ENCODE results near the gene EXD3.
A peak's percentile ranks its signal among the peaks of the same experiment; 100 is the strongest.
"Not testable (repeated sequence)": the region's sequence is repeated elsewhere in the genome, so short reads cannot be mapped to it uniquely, and the experiment has no call there.

EXD3 gene

DNA sequence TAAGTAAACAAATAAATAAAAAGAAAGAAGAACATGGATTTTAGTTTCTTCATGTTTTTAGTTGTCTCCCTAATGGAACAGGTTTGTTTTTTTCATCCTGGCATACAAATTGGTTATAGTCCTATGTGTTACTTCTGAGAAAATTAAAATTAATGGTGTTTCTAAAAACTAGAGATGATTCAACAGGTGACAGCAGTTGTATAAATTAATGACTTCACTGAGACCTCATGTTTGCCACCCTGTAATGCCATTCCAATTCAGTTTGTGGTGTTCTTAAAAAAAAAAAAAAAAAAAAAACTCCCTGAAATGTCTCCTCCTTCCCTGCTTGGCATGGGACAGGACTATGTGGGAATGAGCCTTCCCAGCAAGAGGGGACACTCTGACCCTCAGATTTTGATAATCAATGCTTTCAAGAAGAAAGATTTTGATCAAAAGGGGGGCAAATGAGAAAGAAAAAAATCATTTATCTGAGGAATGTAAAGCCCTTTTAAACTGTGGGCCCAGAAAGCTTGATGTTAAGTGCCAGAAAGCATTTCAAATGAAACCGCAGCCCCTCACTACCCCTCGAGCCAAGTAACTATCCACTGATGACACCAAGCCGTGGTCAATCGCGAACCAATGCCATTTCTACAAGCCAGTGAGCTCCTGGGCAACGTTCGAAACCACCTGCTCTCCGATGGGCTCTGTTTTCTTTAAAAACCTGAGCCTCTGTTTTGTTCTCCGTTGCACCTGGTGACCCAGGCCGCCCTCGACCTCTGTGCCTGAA, 941 bp downstream of the EXD3 start:
- no peaks in the 10 kb centered on the region for H3K4me1 ChIP-seq (ENCODE audit: control insufficient read depth, insufficient read depth, low read length)
- H3K27me3 ChIP-seq (ENCODE audit: control insufficient read depth, insufficient read depth, low read length) = peaks cover 3% of the 10 kb centered on the region
- no peaks in the 10 kb centered on the region for H3K9me3 ChIP-seq (ENCODE audit: control insufficient read depth, insufficient read depth, low read length)
- peak overlapping the region; percentile 54 for H3K9ac ChIP-seq (ENCODE audit: low read depth, low read length)
- no peaks in the 10 kb centered on the region for H3K36me3 ChIP-seq (ENCODE audit: control insufficient read depth, insufficient read depth, low read length)
- H3K4me3 ChIP-seq (ENCODE audit: low read depth, low read length) = peak overlapping the region; percentile 75

DNA sequence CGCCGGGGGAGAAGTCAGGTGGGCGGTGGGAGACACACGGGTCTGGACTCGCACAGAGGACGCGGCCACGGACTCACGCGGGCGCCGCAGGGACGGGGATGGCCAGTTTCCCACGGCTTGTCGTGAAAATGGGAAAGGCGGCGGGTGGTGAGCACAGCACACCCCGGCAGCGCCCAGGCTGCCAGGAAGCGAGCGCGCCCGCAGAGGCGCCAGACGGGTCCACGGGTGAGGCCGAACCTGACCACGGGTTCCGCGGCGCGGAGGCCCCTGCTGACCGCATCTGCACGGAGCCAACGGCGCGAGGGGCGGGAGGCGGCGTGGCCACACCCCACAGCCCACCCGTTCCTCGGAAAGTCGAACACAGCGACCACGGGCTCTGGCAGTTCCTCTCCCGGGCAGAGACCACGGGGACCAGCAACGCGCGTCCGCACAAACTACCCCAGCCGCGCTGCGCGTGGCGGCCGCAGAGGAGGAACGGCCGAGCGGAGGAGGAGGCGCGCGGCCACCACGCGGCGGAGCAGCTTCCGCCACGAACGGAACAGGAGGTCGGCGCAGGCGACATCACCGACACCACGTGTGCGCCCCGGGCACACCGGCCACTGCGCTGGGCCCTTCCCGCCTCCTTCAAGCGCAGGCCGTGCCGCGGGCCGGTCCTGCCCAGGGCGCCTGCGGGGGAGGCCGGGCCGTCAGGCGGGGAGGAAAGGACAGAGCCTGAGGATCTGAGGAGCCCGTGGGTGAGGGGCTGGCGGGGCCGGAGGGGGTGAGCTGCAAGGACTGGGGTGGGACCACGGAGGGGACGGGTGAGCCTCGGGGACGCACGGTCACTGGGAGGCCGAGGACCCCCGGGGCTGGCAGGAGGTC, 5.6 kb downstream of the EXD3 start:
- Histone ChIP-seq H3K9ac (ENCODE audit: low read depth, low read length) (no peak overlapping the region), H3K4me1 (ENCODE audit: control insufficient read depth, insufficient read depth, low read length) (no peaks in the 10 kb centered on the region), H3K9me3 (ENCODE audit: control insufficient read depth, insufficient read depth, low read length) (no peaks in the 10 kb centered on the region), H3K4me3 (ENCODE audit: low read depth, low read length) (no peak overlapping the region), H3K36me3 (ENCODE audit: control insufficient read depth, insufficient read depth, low read length) (no peaks in the 10 kb centered on the region), H3K27me3 (ENCODE audit: control insufficient read depth, insufficient read depth, low read length) (no peaks in the 10 kb centered on the region)

DNA sequence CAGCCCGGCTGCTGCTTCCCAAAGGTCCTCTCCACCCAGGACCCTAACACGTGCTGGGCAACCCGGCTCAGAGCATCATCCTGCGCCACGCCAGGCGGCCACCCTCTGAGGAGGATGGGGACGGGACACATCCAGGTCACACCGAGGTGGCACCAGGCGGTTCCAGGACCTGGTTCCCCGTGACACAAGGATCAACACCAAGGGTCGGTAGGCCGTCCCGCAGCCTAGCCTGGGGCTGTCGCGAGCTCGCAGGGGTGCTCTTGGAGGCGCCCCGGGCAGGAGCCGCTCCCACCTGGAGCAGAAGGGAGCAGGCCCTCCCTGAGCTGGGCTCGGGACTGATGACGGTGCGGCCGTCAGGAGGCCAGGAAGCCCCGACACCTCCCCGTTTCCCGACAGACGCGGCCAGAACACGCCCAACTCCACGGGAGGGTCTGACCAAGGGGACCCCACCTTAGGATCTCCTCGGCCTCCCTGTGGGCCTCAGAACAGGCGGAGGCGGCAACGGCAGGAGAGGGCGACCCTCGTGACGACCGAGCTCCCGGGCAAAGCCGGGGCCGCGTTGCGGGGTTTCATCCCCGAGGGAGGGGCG, 6.3 kb downstream of the EXD3 start:
- H3K4me3 ChIP-seq (ENCODE audit: low read depth, low read length) = no peak overlapping the region
- no peaks in the 10 kb centered on the region for H3K9me3 ChIP-seq (ENCODE audit: control insufficient read depth, insufficient read depth, low read length)
- H3K27me3 ChIP-seq (ENCODE audit: control insufficient read depth, insufficient read depth, low read length) = no peaks in the 10 kb centered on the region
- no peaks in the 10 kb centered on the region for H3K36me3 ChIP-seq (ENCODE audit: control insufficient read depth, insufficient read depth, low read length)
- no peak overlapping the region for H3K9ac ChIP-seq (ENCODE audit: low read depth, low read length)
- no peaks in the 10 kb centered on the region for H3K4me1 ChIP-seq (ENCODE audit: control insufficient read depth, insufficient read depth, low read length)

DNA sequence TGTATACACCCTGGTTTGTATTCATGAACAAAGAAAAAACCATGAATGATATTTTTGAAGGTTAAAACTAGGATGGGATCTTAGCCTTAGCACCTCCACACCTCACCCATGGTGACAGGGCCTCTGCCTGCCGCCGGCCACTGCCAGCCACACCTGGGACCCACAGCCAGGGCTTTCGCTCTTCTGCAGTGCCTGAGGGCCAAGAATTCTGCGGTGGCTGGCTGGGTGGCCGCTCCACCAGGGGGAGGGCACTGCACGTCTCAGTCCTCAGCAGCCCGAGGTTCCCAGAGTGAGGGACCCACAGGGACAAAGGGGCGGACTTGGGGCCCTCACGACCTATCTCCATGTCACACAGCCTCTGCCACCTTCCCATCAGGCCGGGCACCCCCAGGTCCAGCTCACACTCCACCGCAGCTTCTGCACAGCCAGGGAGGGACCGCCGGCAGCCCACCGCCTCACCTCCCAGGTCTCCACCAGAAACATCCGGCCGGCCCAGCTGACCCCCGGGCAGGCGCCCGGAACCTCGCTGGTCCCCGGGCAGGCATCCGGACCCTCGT, 6.9 kb downstream of the EXD3 start:
- no peaks in the 10 kb centered on the region for H3K9me3 ChIP-seq (ENCODE audit: control insufficient read depth, insufficient read depth, low read length)
- no peaks in the 10 kb centered on the region for H3K27me3 ChIP-seq (ENCODE audit: control insufficient read depth, insufficient read depth, low read length)
- no peaks in the 10 kb centered on the region for H3K36me3 ChIP-seq (ENCODE audit: control insufficient read depth, insufficient read depth, low read length)
- no peak overlapping the region for H3K4me3 ChIP-seq (ENCODE audit: low read depth, low read length)
- H3K9ac ChIP-seq (ENCODE audit: low read depth, low read length) = no peak overlapping the region
- H3K4me1 ChIP-seq (ENCODE audit: control insufficient read depth, insufficient read depth, low read length) = no peaks in the 10 kb centered on the region

DNA sequence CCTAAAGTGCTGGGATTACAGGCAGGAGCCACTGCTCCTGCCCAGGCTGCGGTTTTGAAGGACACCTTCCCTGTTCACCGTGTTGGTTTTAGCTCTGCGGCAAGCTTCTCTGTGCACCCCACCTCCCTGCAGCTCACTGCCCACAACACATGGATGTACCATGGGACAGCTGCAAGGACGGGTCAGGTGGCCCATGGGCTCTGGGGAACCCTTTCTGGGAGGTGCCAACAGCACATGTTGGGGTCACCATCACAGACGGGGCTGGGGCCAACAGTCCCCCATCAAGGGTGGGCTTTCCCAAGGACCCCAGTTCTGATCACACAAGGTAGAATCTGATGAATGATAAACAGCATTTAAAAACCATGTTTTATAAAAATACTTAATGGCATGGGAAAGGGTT, 7.5 kb downstream of the EXD3 start:
- no peak overlapping the region for H3K4me3 ChIP-seq (ENCODE audit: low read depth, low read length)
- H3K9ac ChIP-seq (ENCODE audit: low read depth, low read length) = no peak overlapping the region
- H3K27me3 ChIP-seq (ENCODE audit: control insufficient read depth, insufficient read depth, low read length) = no peaks in the 10 kb centered on the region
- no peaks in the 10 kb centered on the region for H3K9me3 ChIP-seq (ENCODE audit: control insufficient read depth, insufficient read depth, low read length)
- H3K36me3 ChIP-seq (ENCODE audit: control insufficient read depth, insufficient read depth, low read length) = no peaks in the 10 kb centered on the region
- no peaks in the 10 kb centered on the region for H3K4me1 ChIP-seq (ENCODE audit: control insufficient read depth, insufficient read depth, low read length)

DNA sequence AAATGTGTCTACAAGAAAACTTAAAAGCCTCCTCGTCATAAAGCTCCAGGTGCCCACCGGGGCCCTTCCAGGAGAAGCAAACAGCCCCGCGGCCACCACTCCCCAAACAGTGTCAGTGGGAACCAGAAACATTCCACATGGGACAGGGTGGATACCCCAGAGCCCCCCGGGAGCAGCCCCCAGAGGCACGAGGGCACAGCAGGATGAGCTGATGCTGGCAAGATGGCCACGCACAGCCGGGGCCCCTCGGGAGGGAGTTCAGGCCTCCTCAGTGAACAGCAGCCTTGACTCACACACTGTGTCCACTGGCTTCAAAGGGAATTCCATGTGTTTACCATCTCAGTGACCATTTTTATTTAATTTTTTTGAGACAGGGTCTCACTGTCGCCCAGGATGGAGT, 10.5 kb downstream of the EXD3 start:
- no peaks in the 10 kb centered on the region for H3K36me3 ChIP-seq (ENCODE audit: control insufficient read depth, insufficient read depth, low read length)
- H3K4me3 ChIP-seq (ENCODE audit: low read depth, low read length) = no peak overlapping the region
- H3K4me1 ChIP-seq (ENCODE audit: control insufficient read depth, insufficient read depth, low read length) = no peaks in the 10 kb centered on the region
- no peak overlapping the region for H3K9ac ChIP-seq (ENCODE audit: low read depth, low read length)
- no peaks in the 10 kb centered on the region for H3K9me3 ChIP-seq (ENCODE audit: control insufficient read depth, insufficient read depth, low read length)
- H3K27me3 ChIP-seq (ENCODE audit: control insufficient read depth, insufficient read depth, low read length) = no peaks in the 10 kb centered on the region

DNA sequence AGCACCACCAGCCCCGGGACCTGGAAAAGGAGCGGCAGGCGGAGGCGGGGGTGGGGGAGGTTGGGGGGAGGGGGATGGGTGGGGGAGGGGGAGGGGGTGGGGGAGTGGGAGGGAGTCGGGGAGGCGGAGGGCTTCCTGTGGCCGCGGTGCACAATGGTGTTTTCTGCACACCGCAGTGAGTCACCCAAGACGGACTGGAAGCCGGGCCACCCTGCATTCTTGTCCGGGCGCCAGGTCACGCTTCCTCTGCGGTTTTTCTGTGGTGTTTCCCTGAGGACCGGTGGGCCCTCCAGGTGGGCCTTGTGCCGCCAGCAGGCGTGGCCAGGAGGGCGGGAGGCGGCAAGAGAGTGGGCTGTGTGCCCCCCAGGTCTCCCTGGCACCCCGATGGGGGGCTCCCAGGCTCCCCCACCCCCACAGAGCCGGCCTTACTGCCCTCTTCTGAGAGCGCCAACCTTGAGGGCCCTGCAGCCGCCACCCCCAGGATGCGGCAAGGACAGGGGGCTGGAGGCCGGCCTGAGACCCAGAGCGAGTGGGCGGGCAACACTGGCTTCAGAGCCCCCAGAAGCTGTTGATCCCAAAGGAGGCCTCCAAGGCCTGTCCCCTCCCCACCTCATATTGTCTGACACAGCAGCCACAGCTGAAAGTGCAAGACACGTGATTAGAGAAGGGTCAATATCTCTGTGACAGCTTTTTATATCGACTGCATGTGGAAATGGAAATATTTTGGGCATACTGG, 11.1 kb downstream of the EXD3 start:
- Histone ChIP-seq H3K27me3 (ENCODE audit: control insufficient read depth, insufficient read depth, low read length) (no peaks in the 10 kb centered on the region), H3K9ac (ENCODE audit: low read depth, low read length) (no peak overlapping the region), H3K36me3 (ENCODE audit: control insufficient read depth, insufficient read depth, low read length) (no peaks in the 10 kb centered on the region), H3K4me3 (ENCODE audit: low read depth, low read length) (no peak overlapping the region), H3K9me3 (ENCODE audit: control insufficient read depth, insufficient read depth, low read length) (no peaks in the 10 kb centered on the region), H3K4me1 (ENCODE audit: control insufficient read depth, insufficient read depth, low read length) (no peaks in the 10 kb centered on the region)

DNA sequence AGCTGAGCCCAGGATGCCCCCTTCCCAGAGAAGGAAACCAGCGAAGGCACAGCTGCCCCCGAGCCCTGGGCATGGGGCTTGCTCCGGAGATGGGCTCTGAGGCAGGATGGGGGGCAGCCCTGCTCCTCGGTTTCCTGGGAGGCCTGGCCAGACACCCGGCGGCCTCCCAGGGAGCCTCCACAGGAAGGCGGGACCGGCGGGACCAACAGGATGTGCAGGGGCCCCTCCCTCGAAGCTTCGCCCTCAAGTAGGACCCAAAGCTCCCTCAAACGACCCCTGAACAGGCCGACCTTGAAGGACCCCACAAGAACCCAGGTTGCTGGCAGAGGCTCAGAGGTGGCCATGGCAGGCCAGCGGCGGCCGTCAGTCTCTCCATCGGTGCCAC, 11.7 kb downstream of the EXD3 start:
- no peaks in the 10 kb centered on the region for H3K4me1 ChIP-seq (ENCODE audit: control insufficient read depth, insufficient read depth, low read length)
- no peaks in the 10 kb centered on the region for H3K27me3 ChIP-seq (ENCODE audit: control insufficient read depth, insufficient read depth, low read length)
- H3K4me3 ChIP-seq (ENCODE audit: low read depth, low read length) = no peak overlapping the region

DNA sequence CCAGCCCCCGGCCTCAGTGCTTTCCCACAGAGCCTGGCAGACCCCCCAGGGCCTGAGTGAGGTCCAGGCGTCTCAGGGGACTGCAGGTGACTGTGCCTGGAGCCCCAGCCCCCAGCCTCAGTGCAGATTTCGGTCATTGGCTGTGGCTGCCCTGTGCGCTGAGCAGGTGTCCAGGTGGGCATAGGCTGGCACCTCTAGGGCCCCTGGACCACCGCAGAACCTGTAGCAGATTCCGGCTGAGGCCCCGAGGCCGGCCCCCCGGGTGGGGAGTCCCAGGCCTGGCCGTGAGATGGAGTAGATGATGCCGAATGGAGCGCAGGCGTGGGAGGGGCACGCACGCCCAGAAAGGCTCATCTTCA, 12.1 kb downstream of the EXD3 start:
- Histone ChIP-seq H3K36me3 (ENCODE audit: control insufficient read depth, insufficient read depth, low read length) (no peaks in the 10 kb centered on the region), H3K9me3 (ENCODE audit: control insufficient read depth, insufficient read depth, low read length) (no peaks in the 10 kb centered on the region), H3K4me1 (ENCODE audit: control insufficient read depth, insufficient read depth, low read length) (no peaks in the 10 kb centered on the region), H3K27me3 (ENCODE audit: control insufficient read depth, insufficient read depth, low read length) (no peaks in the 10 kb centered on the region), H3K4me3 (ENCODE audit: low read depth, low read length) (no peak overlapping the region), H3K9ac (ENCODE audit: low read depth, low read length) (no peak overlapping the region)

More for the DNA sequence above, 11.7 kb downstream of the EXD3 start:
- Histone ChIP-seq H3K9ac (ENCODE audit: low read depth, low read length) (no peak overlapping the region), H3K36me3 (ENCODE audit: control insufficient read depth, insufficient read depth, low read length) (no peaks in the 10 kb centered on the region), H3K9me3 (ENCODE audit: control insufficient read depth, insufficient read depth, low read length) (no peaks in the 10 kb centered on the region)

DNA sequence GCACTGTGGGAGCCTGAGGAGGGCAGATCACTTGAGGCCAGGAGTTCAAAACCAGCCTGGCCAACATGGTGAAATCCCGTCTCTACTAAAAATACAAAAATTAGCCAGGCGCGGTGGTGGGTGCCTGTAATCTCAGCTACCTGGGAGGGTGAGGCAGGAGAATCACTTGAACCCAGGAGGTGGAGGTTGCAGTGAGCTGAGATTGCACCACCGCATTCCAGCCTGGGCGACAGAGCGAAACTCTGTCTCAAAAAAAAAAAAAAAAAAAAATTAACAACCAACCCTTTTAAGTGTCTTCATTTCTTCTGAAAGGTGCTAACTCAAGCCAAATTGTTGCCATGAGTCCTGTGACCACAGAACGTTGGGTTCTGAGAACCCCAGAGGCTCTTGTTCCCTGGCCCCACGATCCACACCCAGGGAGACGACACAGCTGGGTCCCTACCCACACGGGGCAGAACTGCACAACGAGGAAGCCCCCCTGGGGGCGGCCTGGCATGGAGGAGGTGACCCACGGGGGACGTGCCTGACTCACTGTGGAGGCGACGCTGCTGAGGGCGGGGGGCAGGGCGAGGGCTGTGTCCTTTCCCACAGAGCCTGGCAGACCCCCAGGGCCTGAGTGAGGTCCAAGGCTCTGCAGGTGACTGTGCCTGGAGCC, 12.6 kb downstream of the EXD3 start:
- H3K4me3 ChIP-seq (ENCODE audit: low read depth, low read length); H3K9me3 ChIP-seq (ENCODE audit: control insufficient read depth, insufficient read depth, low read length); H3K27me3 ChIP-seq (ENCODE audit: control insufficient read depth, insufficient read depth, low read length); H3K9ac ChIP-seq (ENCODE audit: low read depth, low read length); H3K4me1 ChIP-seq (ENCODE audit: control insufficient read depth, insufficient read depth, low read length); H3K36me3 ChIP-seq (ENCODE audit: control insufficient read depth, insufficient read depth, low read length): not testable (repeated sequence)

DNA sequence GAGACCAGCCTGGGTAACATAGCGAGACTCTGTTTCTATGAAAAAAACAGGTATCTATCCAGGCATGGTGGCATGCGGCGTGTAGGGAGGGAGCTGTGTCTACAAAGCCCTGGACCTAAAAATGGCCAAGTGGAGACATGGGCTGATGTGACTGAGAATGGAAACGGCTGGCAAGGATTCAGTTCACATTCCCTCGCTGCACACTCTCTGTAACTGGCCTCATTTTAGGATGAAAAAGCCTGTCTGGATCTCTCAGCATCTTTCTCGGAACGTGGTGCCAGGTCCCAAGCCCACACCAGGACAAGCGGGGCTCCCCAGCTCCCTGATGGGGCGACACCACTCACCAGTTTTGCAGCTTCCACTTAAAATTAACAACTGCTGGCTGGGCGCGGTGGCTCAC, 13.4 kb downstream of the EXD3 start:
- no peaks in the 10 kb centered on the region for H3K27me3 ChIP-seq (ENCODE audit: control insufficient read depth, insufficient read depth, low read length)
- no peak overlapping the region for H3K9ac ChIP-seq (ENCODE audit: low read depth, low read length)
- no peaks in the 10 kb centered on the region for H3K9me3 ChIP-seq (ENCODE audit: control insufficient read depth, insufficient read depth, low read length)
- H3K36me3 ChIP-seq (ENCODE audit: control insufficient read depth, insufficient read depth, low read length) = peaks cover 2% of the 10 kb centered on the region
- H3K4me1 ChIP-seq (ENCODE audit: control insufficient read depth, insufficient read depth, low read length) = no peaks in the 10 kb centered on the region
- no peak overlapping the region for H3K4me3 ChIP-seq (ENCODE audit: low read depth, low read length)

Measured in iPS-15b (cell line).